Activated CD8-positive, alpha-beta memory T cell treated with anti-CD3 and anti-CD28 coated beads for 4 hours (primary cell): ENCODE data around the gene TSPAN9.

Experiments
- DNase-seq, 2 donors: peaks; one replicate each; pipeline ENCODE4 v3.0.0-alpha.2; 2020; ENCODE audit warnings: low read depth in 2 of 2

TSPAN9 gene

GRCh38 chr12:3313675-3314663, 236.8 kb downstream of the TSPAN9 start:
- DNase-seq, result no peak

- no peak for DNase-seq
Observed at GRCh38 chr12:3315201-3315661, 238.1 kb downstream of the TSPAN9 start.

- no peak for DNase-seq
Observed at GRCh38 chr12:3316776-3317480, 239.7 kb downstream of the TSPAN9 start.

- DNase-seq, result no peak
Observed at GRCh38 chr12:3317481-3317815, 240.3 kb downstream of the TSPAN9 start.

GRCh38 chr12:3317841-3318501, 240.8 kb downstream of the TSPAN9 start:
- no peak for DNase-seq

GRCh38 chr12:3319723-3320492, 242.7 kb downstream of the TSPAN9 start:
- no peak for DNase-seq

- DNase-seq, result no peak
Observed at GRCh38 chr12:3320881-3321509, 243.8 kb downstream of the TSPAN9 start.

GRCh38 chr12:3321881-3322280, 244.7 kb downstream of the TSPAN9 start:
- DNase-seq, result no peak

- DNase-seq, result no peak
Observed at GRCh38 chr12:3323002-3323685, 246.0 kb downstream of the TSPAN9 start.

GRCh38 chr12:3325736-3326135, 248.6 kb downstream of the TSPAN9 start:
- no peak for DNase-seq

- DNase-seq, result no peak
Observed at GRCh38 chr12:3326156-3326849, 249.1 kb downstream of the TSPAN9 start.

GRCh38 chr12:3326850-3327780, 249.9 kb downstream of the TSPAN9 start:
- no peak for DNase-seq

- DNase-seq, result no peak
Observed at GRCh38 chr12:3328081-3328480, 250.9 kb downstream of the TSPAN9 start.

- no peak for DNase-seq
Observed at GRCh38 chr12:3328571-3328970, 251.4 kb downstream of the TSPAN9 start.

- DNase-seq, result no peak
Observed at GRCh38 chr12:3329361-3329760, 252.2 kb downstream of the TSPAN9 start.

- no peak for DNase-seq
Observed at GRCh38 chr12:3330976-3331510, 253.9 kb downstream of the TSPAN9 start.

GRCh38 chr12:3332188-3332587, 255.0 kb downstream of the TSPAN9 start:
- no peak for DNase-seq

- no peak for DNase-seq
Observed at GRCh38 chr12:3333583-3333982, 256.4 kb downstream of the TSPAN9 start.
